HG02588 (cell line): ENCODE measurements around the gene STING1.

Source experiments
- ATAC-seq: cut with Tn5 transposase; IDR thresholded peaks from one replicate; pipeline ENCODE4 v1.9.1; 2021; ENCODE audit warnings: mild to moderate bottlenecking, moderate library complexity; ENCODE audit not compliant: unreplicated experiment

Gene STING1

GRCh38 chr5:139468421-139468931, 14.1 kb downstream of the STING1 start:
- ATAC-seq: no peak

GRCh38 chr5:139462586-139463276, 19.8 kb downstream of the STING1 start, which contains the start of gene ECSCR:
Gene ECSCR, minus strand, starts transcription at chr5:139462743. Its CDS starts 73 bp downstream, at chr5:139462670.
- no peak for ATAC-seq

- ATAC-seq: no peak
Measured at GRCh38 chr5:139461698-139462097, 20.9 kb downstream of the STING1 start.

GRCh38 chr5:139461176-139461575, 21.4 kb downstream of the STING1 start:
- no peak for ATAC-seq

- no peak for ATAC-seq
Measured at GRCh38 chr5:139460455-139460854, 22.1 kb downstream of the STING1 start.

GRCh38 chr5:139459451-139459934, 23.1 kb downstream of the STING1 start:
- ATAC-seq: no peak

- ATAC-seq: peak; percentile 42
Measured at GRCh38 chr5:139458580-139459407, 23.8 kb downstream of the STING1 start.

- no peak for ATAC-seq
Measured at GRCh38 chr5:139457653-139458306, 24.8 kb downstream of the STING1 start.

- ATAC-seq: no peak
Measured at GRCh38 chr5:139457241-139457640, 25.3 kb downstream of the STING1 start.

- ATAC-seq: no peak
Measured at GRCh38 chr5:139456776-139457175, 25.8 kb downstream of the STING1 start.

GRCh38 chr5:139454568-139455290, 27.8 kb downstream of the STING1 start:
- no peak for ATAC-seq

- no peak for ATAC-seq
Measured at GRCh38 chr5:139453683-139454567, 28.6 kb downstream of the STING1 start.

- no peak for ATAC-seq
Measured at GRCh38 chr5:139451878-139452660, 30.5 kb downstream of the STING1 start.

GRCh38 chr5:139451176-139451575, 31.4 kb downstream of the STING1 start:
- ATAC-seq: no peak

- peak; percentile 68 for ATAC-seq
Measured at GRCh38 chr5:139446956-139447779, 35.4 kb downstream of the STING1 start.

- no peak for ATAC-seq
Measured at GRCh38 chr5:139445325-139446170, 37.0 kb downstream of the STING1 start.

GRCh38 chr5:139443831-139444453, 38.6 kb downstream of the STING1 start:
- no peak for ATAC-seq
